Measurements from ENCODE around the gene TSHZ2.

TSHZ2 gene

GRCh38 chr20:53013847-53014246 is 41.7 kb downstream of the TSHZ2 start:
- H3K4me3 ChIP-seq (ENCODE audit: low read depth, low read length) = no peak overlapping the region
- DNase-seq (ENCODE audit: low read depth) = no peak
- no peak for TF ChIP-seq CTCF (conservative IDR thresholded peaks at IDR 0.05; ENCODE audit: low read depth, low read length)

GRCh38 chr20:53016071-53016470 is 43.9 kb downstream of the TSHZ2 start:
- DNase-seq (ENCODE audit: low read depth) = no peak
- H3K4me3 ChIP-seq (ENCODE audit: low read depth, low read length) = no peak overlapping the region
- no peak for TF ChIP-seq CTCF (conservative IDR thresholded peaks at IDR 0.05; ENCODE audit: low read depth, low read length)

GRCh38 chr20:53016534-53017042 is 44.4 kb downstream of the TSHZ2 start:
- no peak for DNase-seq (ENCODE audit: low read depth)
- no peak overlapping the region for H3K4me3 ChIP-seq (ENCODE audit: low read depth, low read length)
- no peak for TF ChIP-seq CTCF (conservative IDR thresholded peaks at IDR 0.05; ENCODE audit: low read depth, low read length)

GRCh38 chr20:53017206-53017605 is 45.0 kb downstream of the TSHZ2 start:
- H3K4me3 ChIP-seq (ENCODE audit: low read depth, low read length) = no peak overlapping the region
- TF ChIP-seq CTCF (conservative IDR thresholded peaks at IDR 0.05; ENCODE audit: low read depth, low read length) = no peak
- no peak for DNase-seq (ENCODE audit: low read depth)

- H3K4me3 ChIP-seq (ENCODE audit: low read depth, low read length) = no peak overlapping the region
- DNase-seq (ENCODE audit: low read depth) = no peak
- TF ChIP-seq CTCF (conservative IDR thresholded peaks at IDR 0.05; ENCODE audit: low read depth, low read length) = no peak
Measured at GRCh38 chr20:53019464-53019863, 47.3 kb downstream of the TSHZ2 start.

GRCh38 chr20:53020376-53020775 is 48.2 kb downstream of the TSHZ2 start:
- no peak overlapping the region for H3K4me3 ChIP-seq (ENCODE audit: low read depth, low read length)
- TF ChIP-seq CTCF (conservative IDR thresholded peaks at IDR 0.05; ENCODE audit: low read depth, low read length) = no peak
- no peak for DNase-seq (ENCODE audit: low read depth)

- no peak overlapping the region for H3K4me3 ChIP-seq (ENCODE audit: low read depth, low read length)
- TF ChIP-seq CTCF (conservative IDR thresholded peaks at IDR 0.05; ENCODE audit: low read depth, low read length) = no peak
- DNase-seq (ENCODE audit: low read depth) = no peak
Measured at GRCh38 chr20:53020834-53021233, 48.7 kb downstream of the TSHZ2 start.
